ENCODE results near the gene PRICKLE4. TPM values are rescaled to one million over a fixed set of nuclear protein-coding genes. Genes with fewer than 3 reads are reported as not detected.

The PRICKLE4 gene
- total and polyA plus RNA-seq, 2 of the 13 experiments (the other 11 are each of a cell fraction or from before 2014, with no cell fraction given): 0.92 to 1.2 TPM

- TF ChIP-seq SMAD1 (CRISPR knock-in tag; IDR thresholded peaks at IDR 0.05; ENCODE audit: borderline replicate concordance, low read depth) (no peak; the same call in 1 of the 2 replicates), FUBP1 (CRISPR knock-in tag; IDR thresholded peaks at IDR 0.05; ENCODE audit: borderline replicate concordance) (no peak), TRIM22 (IDR thresholded peaks at IDR 0.05) (no peak), RBFOX2 (IDR thresholded peaks at IDR 0.05; ENCODE audit: low read depth, low read length) (peak; percentile 75), MEIS2 (CRISPR knock-in tag; IDR thresholded peaks at IDR 0.05) (no peak), DPF2 (CRISPR knock-in tag; IDR thresholded peaks at IDR 0.05; ENCODE audit: borderline replicate concordance, low read depth) (no peak), NR1H2 (CRISPR knock-in tag; IDR thresholded peaks at IDR 0.05; ENCODE audit: borderline replicate concordance, low read depth) (no peak), ZC3H4 (CRISPR knock-in tag; IDR thresholded peaks at IDR 0.05; ENCODE audit: borderline replicate concordance) (no peak), ZNF646 (CRISPR knock-in tag; IDR thresholded peaks at IDR 0.05) (no peak), SAFB2 (CRISPR knock-in tag; IDR thresholded peaks at IDR 0.05; ENCODE audit: borderline replicate concordance, low read depth) (no peak), POLR2AphosphoS2 (IDR thresholded peaks at IDR 0.05; ENCODE audit: low read depth, low read length) (no peak), THAP9 (CRISPR knock-in tag; IDR thresholded peaks at IDR 0.05; ENCODE audit: borderline replicate concordance) (peak; percentile 12; the same call in 1 of the 2 replicates), ZNF124 (CRISPR knock-in tag; IDR thresholded peaks at IDR 0.05) (no peak), ZFP36 (IDR thresholded peaks at IDR 0.05; ENCODE audit: borderline replicate concordance, low read depth, low read length, partially characterized antibody) (no peak)
These were observed 46.6 kb upstream of the PRICKLE4 start (continued) for GRCh38 chr6:41733707-41734665.

Measured in HepG2 (cell line).